K562 (cell line): Measurements from ENCODE around the gene DNAAF1. TPM values are rescaled to one million over a fixed set of nuclear protein-coding genes. Genes with fewer than 3 reads are reported as not detected.

Source experiments
- ATAC-seq: fragments of 200-7000 bp; cut with Tn5 transposase; 3 replicates; pipeline ENCODE4 v1.9.1; 2020; ENCODE audit warnings: moderate library complexity
- BruUV-seq: library from RNA; stranded (reverse); fragments of 400-500 nt; replicated peaks from 2 replicates; lab custom pipeline; 2021; lab: Mats Ljungman, UMichigan
- CTCF ChIA-PET: fragments of 300-600 bp; formaldehyde crosslinking; extraction: SDS; loops from one replicate; lab custom pipeline; 2021; ENCODE audit warnings: low intra/inter-chr PET ratio; lab: Yijun Ruan, JAX
- POLR2A ChIA-PET: fragments of 300-600, 350-650 bp; sonication (Branson Sonifier 250); formaldehyde crosslinking; extraction: SDS; loops from one replicate; lab custom pipeline; 2021; ENCODE audit warnings: antibody characterized with exemption, inconsistent platforms; lab: Yijun Ruan, JAX
- DNase-seq, 4 experiments: peaks; one replicate each; pipeline versions ENCODE4 v3.0.0 to v3.0.0-alpha.2; 2011 to 2018; ENCODE audit warnings: low spot score in 3 of 4, mixed read lengths in 3 of 4; ENCODE audit errors: extremely low read depth in 1 of 4
- FAIRE-seq: peaks from 2 replicates; lab custom pipeline; 2011; peaks lifted over from hg19 to GRCh38; lab: Jason Lieb, UNC
- H2AFZ ChIP-seq: 2 replicates; pipeline ENCODE4 v1.6.0; 2011; ENCODE audit warnings: low read depth, low read length, control low read depth, inconsistent platforms
- H3K27ac ChIP-seq: fragments of 200-600 bp; 3 replicates; pipeline ENCODE4 v1.8.0; 2011; ENCODE audit warnings: low read depth, mild to moderate bottlenecking, control low read depth, inconsistent platforms, low read length, moderate library complexity, mixed read lengths; ENCODE audit errors: extremely low read depth
- H3K27me3 ChIP-seq, 2 experiments: fragments of 300-600 bp in 1 of 2; 2 replicates in 1 of 2; 3 replicates in 1 of 2; pipeline versions ENCODE4 v1.6.0 to v1.8.0; 2011; ENCODE audit warnings: inconsistent platforms in 2 of 2, low read length in 2 of 2, mild to moderate bottlenecking in 1 of 2, mixed read lengths in 1 of 2, moderate library complexity in 1 of 2; ENCODE audit not compliant: control insufficient read depth in 2 of 2, insufficient read depth in 2 of 2
- H3K36me3 ChIP-seq: fragments of 300-600 bp; 3 replicates; pipeline ENCODE4 v1.8.0; 2011; ENCODE audit warnings: mild to moderate bottlenecking, low read length, inconsistent platforms; ENCODE audit not compliant: control insufficient read depth, insufficient read depth
- H3K4me1 ChIP-seq, 2 experiments: fragments of 200-600 bp in 1 of 2; replicated peaks in 1 of 2; 2 replicates in 1 of 2; 3 replicates in 1 of 2; pipeline versions ENCODE4 v1.5.1 to v1.8.0; 2011; ENCODE audit warnings: inconsistent platforms in 2 of 2, low read length in 2 of 2, mild to moderate bottlenecking in 1 of 2, mixed read lengths in 1 of 2, moderate library complexity in 1 of 2; ENCODE audit not compliant: control insufficient read depth in 2 of 2, insufficient read depth in 2 of 2
- H3K4me2 ChIP-seq: 2 replicates; pipeline ENCODE4 v1.6.1; 2011; ENCODE audit warnings: low read length, control low read depth, inconsistent platforms, mixed read lengths; ENCODE audit not compliant: insufficient read depth
- H3K4me3 ChIP-seq: fragments of 200-600 bp; sonication (generic), shearing (Covaris generic); 2 replicates; pipeline ENCODE4 v1.5.1; 2016; ENCODE audit warnings: control low read depth, inconsistent platforms
- H3K79me2 ChIP-seq: fragments of 200-600 bp; 3 replicates; pipeline ENCODE4 v1.8.0; 2011; ENCODE audit warnings: low read length, inconsistent platforms; ENCODE audit not compliant: control insufficient read depth, insufficient read depth
- H3K9ac ChIP-seq, 2 experiments: 2 replicates each; pipeline versions ENCODE4 v1.6.0 to v1.6.1; 2011; ENCODE audit warnings: low read depth in 2 of 2, low read length in 2 of 2, control low read depth in 1 of 2, inconsistent platforms in 1 of 2, mild to moderate bottlenecking in 1 of 2, mixed read lengths in 1 of 2; ENCODE audit not compliant: insufficient read depth in 1 of 2
- H3K9me1 ChIP-seq: one replicate; pipeline ENCODE4 v1.6.0; 2011; ENCODE audit warnings: inconsistent platforms, mild to moderate bottlenecking, low read length, moderate library complexity; ENCODE audit not compliant: control insufficient read depth, insufficient read depth
- H3K9me3 ChIP-seq: replicated peaks from 2 replicates; pipeline ENCODE4 v1.5.1; 2011; ENCODE audit warnings: low read depth, low read length, inconsistent platforms; ENCODE audit not compliant: control insufficient read depth, insufficient read depth
- H4K20me1 ChIP-seq: replicated peaks from 2 replicates; pipeline ENCODE4 v1.6.1; 2011; ENCODE audit warnings: low read length, inconsistent platforms, mixed read lengths; ENCODE audit not compliant: control insufficient read depth, insufficient read depth
- BMI1 ChIP-seq: fragments of 150-350 bp; IDR thresholded peaks from 2 replicates; pipeline ENCODE4 v1.6.1; 2014; ENCODE audit warnings: low read length
- DMBX1 ChIP-seq: fragments of 250-450 bp; sonication (Bioruptor Pico); IDR thresholded peaks from 2 replicates; pipeline ENCODE4 v1.8.0; 2022; ENCODE audit warnings: inconsistent platforms, mild to moderate bottlenecking, moderate library complexity, borderline replicate concordance
- ELF2 ChIP-seq: fragments of 250-450 bp; sonication (Bioruptor Pico); IDR thresholded peaks from 2 replicates; pipeline ENCODE4 v1.5.0; 2021; ENCODE audit warnings: mild to moderate bottlenecking
- HDAC8 ChIP-seq: fragments of 450-650 bp; IDR thresholded peaks from 2 replicates; pipeline ENCODE4 v1.6.1; 2016; ENCODE audit warnings: mild to moderate bottlenecking, missing genetic modification characterization, moderate library complexity, missing compliant biosample characterization
- KAT8 ChIP-seq: fragments of 450-650 bp; IDR thresholded peaks from 2 replicates; pipeline ENCODE4 v1.6.1; 2016; ENCODE audit warnings: low read depth, mild to moderate bottlenecking
- WGBS: fragments of 100-300 bp; shearing (Covaris generic); methylation state at CpG from one replicate; pipeline ENCODE4 v1.1.6; 2016; ENCODE audit warnings: low coverage, mixed read lengths; ENCODE audit not compliant: insufficient coverage; ENCODE audit errors: missing lambda C conversion rate; 5-methylcytosine and 5-hydroxymethylcytosine counted together
- in situ Hi-C: fragments of 300-500 bp; cut with MboI; formaldehyde crosslinking; loops from 4 replicates; pipeline ENCODE4 v1.15.0; 2018; ENCODE audit warnings: inconsistent platforms, mixed read lengths
- intact Hi-C: fragments of 100-400 bp; cut with micrococcal nuclease; formaldehyde crosslinking; loops from 2 replicates; pipeline ENCODE4 v1.14.2; 2022
- polyA plus RNA-seq, 8 experiments: library from polyadenylated mRNA; depleted of rRNA in 4 of 8; stranded (reverse) in 5 of 8; unstranded in 3 of 8; fragments of >200 nt; fragmentation: Nextera tagmentation in 2 of 8; fragmentation: Illumina TruSeq in 1 of 8; extraction: Ambion mirVana in 2 of 8; extraction: Trizol in 1 of 8; gene quantifications; 2 replicates each; pipeline versions ENCODE4 v1.2.1 to v1.2.3, GENCODE V29; 2011 to 2014; ENCODE audit warnings: inconsistent platforms in 1 of 8, missing spikeins in 1 of 8
- total RNA-seq, 7 experiments: library from RNA; depleted of rRNA in 6 of 7; stranded (reverse); fragments of >200 nt in 6 of 7; fragmentation: Illumina TruSeq in 2 of 7; extraction: Trizol in 2 of 7; gene quantifications; 2 replicates each; pipeline versions ENCODE4 v1.2.1 to v1.2.3, GENCODE V29; 2011 to 2021; ENCODE audit warnings: low replicate concordance in 1 of 7
- TF ChIP-seq, protein P1 (sequence below): IDR thresholded peaks from 2 replicates; pipeline ENCODE4 v1.6.1; 2011; ENCODE audit warnings: borderline replicate concordance, low read depth, mild to moderate bottlenecking, moderate library complexity, low read length; ENCODE audit not compliant: insufficient read depth, poor library complexity, severe bottlenecking

Gene DNAAF1
- total and polyA plus RNA-seq, 9 of the 15 experiments (the other 6 are each of a cell fraction or from before 2014, with no cell fraction given): 0.01 TPM; not detected in 8

- 90% methylated on average over 14 of the region's 14 CpGs for WGBS
- Histone ChIP-seq H3K4me2 (no peak overlapping the region), H3K27me3 (no peaks in the 10 kb centered on the region), H3K4me1 (no peaks in the 10 kb centered on the region; a peak in 1 of 5 replicates), H3K9ac (0 out of 4 replicates have a peak overlapping the region, but pooled peaks of 1 of the 2 experiments have one; percentile 62), H3K27ac (no peak overlapping the region), H2AFZ (no peak overlapping the region), H3K36me3 (peaks cover 89% of the 10 kb centered on the region), H4K20me1 (no peaks in the 10 kb centered on the region), H3K4me3 (no peak overlapping the region), H3K9me3 (no peaks in the 10 kb centered on the region), H3K79me2 (no peaks in the 10 kb centered on the region), H3K9me1 (no peaks in the 10 kb centered on the region)
- in situ Hi-C loops (no loop called here), intact Hi-C loops (no loop called here)
- no peak for DNase-seq
- no peak for ATAC-seq
- FAIRE-seq: no peak
- ChIA-PET POLR2A (interaction anchor here (0.9 to 2.7 kb wide), 4 partner anchors 12 to 44 kb away, joined by 3 to 5 read pairs (median 4); no protein-coding TSS in a partner anchor), CTCF (no interaction called here)
- no peak for TF ChIP-seq ELF2 (CRISPR knock-in tag)
- TF ChIP-seq BMI1: no peak
- TF ChIP-seq HDAC8 (tag): no peak
- no peak for TF ChIP-seq KAT8
- TF ChIP-seq, protein P1, sequence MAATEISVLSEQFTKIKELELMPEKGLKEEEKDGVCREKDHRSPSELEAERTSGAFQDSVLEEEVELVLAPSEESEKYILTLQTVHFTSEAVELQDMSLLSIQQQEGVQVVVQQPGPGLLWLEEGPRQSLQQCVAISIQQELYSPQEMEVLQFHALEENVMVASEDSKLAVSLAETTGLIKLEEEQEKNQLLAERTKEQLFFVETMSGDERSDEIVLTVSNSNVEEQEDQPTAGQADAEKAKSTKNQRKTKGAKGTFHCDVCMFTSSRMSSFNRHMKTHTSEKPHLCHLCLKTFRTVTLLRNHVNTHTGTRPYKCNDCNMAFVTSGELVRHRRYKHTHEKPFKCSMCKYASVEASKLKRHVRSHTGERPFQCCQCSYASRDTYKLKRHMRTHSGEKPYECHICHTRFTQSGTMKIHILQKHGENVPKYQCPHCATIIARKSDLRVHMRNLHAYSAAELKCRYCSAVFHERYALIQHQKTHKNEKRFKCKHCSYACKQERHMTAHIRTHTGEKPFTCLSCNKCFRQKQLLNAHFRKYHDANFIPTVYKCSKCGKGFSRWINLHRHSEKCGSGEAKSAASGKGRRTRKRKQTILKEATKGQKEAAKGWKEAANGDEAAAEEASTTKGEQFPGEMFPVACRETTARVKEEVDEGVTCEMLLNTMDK: no peak
- no peak for TF ChIP-seq DMBX1 (CRISPR knock-in tag)
- no TSS peak for BruUV-seq
Observed at GRCh38 chr16:84095466-84095865, 49.6 kb upstream of the DNAAF1 start.
